ENCODE data around the gene MAST3.
A peak's percentile ranks its signal among the peaks of the same experiment; 100 is the strongest.

Gene MAST3

DNA sequence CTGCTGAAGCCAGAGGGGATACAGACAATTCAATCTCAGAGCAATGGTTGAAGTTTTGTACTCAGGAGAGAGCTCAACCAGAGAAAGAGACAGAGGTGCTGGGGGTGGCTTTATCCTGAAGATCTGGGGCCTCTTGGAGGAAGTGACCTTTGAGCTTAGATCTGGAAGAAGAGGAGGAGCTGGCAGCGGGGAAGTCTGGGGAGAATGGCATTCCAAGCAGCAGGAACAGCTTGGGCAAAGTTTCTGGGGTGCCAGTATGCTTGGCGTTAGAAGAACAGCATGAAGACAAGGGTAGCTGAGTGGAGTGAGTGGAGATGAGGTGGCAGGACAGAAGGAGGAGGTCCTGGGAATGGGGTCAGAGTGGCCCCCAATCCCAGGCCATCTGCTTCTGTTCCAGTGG, 11.3 kb downstream of the MAST3 start:
- Histone ChIP-seq H3K4me3 (ENCODE audit: low read depth, low read length) (no peak overlapping the region), H3K36me3 (ENCODE audit: control insufficient read depth, insufficient read depth, low read length) (no peaks in the 10 kb centered on the region), H3K4me1 (peaks cover 15% of the 10 kb centered on the region), H2AFZ (peak overlapping the region; percentile 89), H3K27me3 (ENCODE audit: control insufficient read depth, insufficient read depth, low read length) (no peaks in the 10 kb centered on the region), H3K27ac (peak overlapping the region; percentile 29), H3K79me2 (no peaks in the 10 kb centered on the region), H3K9me3 (ENCODE audit: control insufficient read depth, low read length) (no peaks in the 10 kb centered on the region), H3K4me2 (ENCODE audit: low read length) (no peak overlapping the region), H3K9ac (no peak overlapping the region)
- TF ChIP-seq, protein P1, sequence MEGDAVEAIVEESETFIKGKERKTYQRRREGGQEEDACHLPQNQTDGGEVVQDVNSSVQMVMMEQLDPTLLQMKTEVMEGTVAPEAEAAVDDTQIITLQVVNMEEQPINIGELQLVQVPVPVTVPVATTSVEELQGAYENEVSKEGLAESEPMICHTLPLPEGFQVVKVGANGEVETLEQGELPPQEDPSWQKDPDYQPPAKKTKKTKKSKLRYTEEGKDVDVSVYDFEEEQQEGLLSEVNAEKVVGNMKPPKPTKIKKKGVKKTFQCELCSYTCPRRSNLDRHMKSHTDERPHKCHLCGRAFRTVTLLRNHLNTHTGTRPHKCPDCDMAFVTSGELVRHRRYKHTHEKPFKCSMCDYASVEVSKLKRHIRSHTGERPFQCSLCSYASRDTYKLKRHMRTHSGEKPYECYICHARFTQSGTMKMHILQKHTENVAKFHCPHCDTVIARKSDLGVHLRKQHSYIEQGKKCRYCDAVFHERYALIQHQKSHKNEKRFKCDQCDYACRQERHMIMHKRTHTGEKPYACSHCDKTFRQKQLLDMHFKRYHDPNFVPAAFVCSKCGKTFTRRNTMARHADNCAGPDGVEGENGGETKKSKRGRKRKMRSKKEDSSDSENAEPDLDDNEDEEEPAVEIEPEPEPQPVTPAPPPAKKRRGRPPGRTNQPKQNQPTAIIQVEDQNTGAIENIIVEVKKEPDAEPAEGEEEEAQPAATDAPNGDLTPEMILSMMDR (IDR thresholded peaks at IDR 0.05) = no peak

DNA sequence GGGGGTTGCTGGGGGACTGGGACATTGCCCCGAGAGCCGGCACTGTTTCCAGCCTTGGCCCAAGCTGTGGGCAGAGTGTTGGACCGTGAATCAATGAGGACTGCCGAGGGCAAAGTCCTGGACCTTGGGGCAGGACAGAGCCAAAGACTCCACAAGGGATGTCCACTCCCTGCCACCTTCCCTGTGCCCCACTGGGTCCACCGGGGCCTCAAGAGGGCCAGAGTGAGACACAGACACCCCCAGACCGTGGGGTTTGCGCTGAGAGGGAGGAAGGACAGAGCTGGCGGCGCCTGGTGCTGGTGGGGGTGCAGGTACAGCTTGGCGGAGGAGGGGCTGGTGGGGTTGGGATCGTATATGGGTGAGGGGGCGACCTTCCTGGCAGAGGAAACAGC, 11.8 kb downstream of the MAST3 start:
- Histone ChIP-seq H3K9ac (no peak overlapping the region), H3K9me3 (ENCODE audit: control insufficient read depth, low read length) (no peaks in the 10 kb centered on the region), H3K4me3 (ENCODE audit: low read depth, low read length) (peak overlapping the region; percentile 64), H3K27ac (peak overlapping the region; percentile 42), H3K27me3 (ENCODE audit: control insufficient read depth, insufficient read depth, low read length) (no peaks in the 10 kb centered on the region), H2AFZ (peak overlapping the region; percentile 89), H3K36me3 (ENCODE audit: control insufficient read depth, insufficient read depth, low read length) (no peaks in the 10 kb centered on the region), H3K4me2 (ENCODE audit: low read length) (peak overlapping the region; percentile 60), H3K4me1 (peaks cover 15% of the 10 kb centered on the region), H3K79me2 (no peaks in the 10 kb centered on the region)
- TF ChIP-seq, protein P1 (IDR thresholded peaks at IDR 0.05) = no peak

DNA sequence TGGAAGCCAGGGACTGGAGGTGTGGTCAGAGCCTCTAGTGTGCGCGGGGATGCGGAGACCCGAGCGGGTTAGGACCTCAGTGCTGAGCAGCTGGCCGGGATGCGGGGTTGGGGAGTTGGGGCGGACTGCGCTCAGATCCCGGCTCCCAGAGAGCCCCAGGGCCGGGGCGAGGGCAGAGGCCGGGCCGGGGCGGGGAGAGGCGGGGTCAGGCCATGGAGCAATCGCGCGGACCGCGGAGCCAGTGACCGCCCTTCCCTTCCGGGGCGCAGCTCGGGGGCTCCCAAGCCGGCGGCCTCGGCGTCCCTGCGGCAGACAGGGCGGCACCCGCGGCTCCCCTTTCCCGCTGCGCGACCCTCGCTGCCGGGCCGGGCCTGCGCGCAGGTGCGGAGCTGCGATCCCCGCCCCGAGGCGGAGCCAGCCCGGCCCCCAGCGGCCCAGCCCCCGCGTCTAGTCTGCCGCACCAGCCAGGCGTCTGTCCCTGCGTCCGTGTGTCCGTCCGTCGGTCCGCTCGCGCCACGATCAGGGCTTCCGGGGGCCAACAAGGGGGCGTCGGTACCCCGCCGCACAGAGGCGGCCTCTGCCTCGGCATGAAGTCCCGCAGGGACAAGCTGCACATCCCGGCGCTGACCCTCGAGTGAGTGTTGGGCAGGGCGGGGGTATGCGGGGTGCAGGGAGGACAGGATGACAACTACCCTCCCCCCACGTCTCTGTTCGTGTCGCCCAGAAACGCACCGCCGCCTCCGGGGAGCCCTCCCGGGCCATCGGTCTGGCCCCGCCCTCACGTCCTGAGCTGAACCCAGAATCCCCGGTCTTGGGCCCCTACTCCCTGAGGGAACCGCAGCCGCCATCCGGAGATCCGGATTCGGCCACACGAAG, 12.4 kb downstream of the MAST3 start:
- no peaks in the 10 kb centered on the region for H3K9me3 ChIP-seq (ENCODE audit: control insufficient read depth, low read length)
- H3K4me3 ChIP-seq (ENCODE audit: low read depth, low read length) = peak overlapping the region; percentile 64
- H3K27ac ChIP-seq = peak overlapping the region; percentile 42
- H3K36me3 ChIP-seq (ENCODE audit: control insufficient read depth, insufficient read depth, low read length) = no peaks in the 10 kb centered on the region
- peak overlapping the region; percentile 89 for H2AFZ ChIP-seq
- TF ChIP-seq, protein P1 (IDR thresholded peaks at IDR 0.05) = no peak
- no peaks in the 10 kb centered on the region for H3K27me3 ChIP-seq (ENCODE audit: control insufficient read depth, insufficient read depth, low read length)
- no peaks in the 10 kb centered on the region for H3K79me2 ChIP-seq
- H3K4me2 ChIP-seq (ENCODE audit: low read length) = peak overlapping the region; percentile 60
- peak overlapping the region; percentile 29 for H3K9ac ChIP-seq
- H3K4me1 ChIP-seq = peaks cover 10% of the 10 kb centered on the region

DNA sequence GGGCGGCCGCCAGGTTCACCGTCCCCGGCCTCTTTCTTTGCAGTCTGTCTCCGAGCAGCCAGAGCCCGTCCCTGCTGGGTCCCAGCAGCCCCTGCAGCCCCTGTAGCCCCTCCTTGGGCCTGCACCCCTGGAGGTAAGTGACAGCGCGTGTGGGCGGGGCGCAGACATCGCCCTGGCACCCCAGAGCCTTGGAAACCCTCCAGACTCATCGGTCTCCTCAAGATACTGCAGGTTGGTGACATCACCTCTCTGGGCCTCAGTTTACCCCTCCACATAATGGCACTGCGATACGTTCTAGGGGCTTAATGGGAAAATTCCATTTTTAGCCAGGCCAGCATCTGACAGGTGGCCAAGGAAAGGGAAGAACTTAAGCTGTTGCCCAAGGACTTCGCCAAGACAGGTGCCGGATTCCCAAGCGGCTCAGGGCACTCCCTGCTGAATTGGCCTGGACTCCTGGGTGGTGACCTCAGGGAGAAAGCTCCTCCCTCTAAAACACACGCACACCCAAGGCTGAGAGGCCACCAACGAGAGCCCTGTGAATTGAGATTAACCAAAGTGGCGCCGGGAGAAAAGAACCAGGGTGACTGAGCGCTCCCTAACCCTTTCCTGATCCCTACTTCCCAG, 13.1 kb downstream of the MAST3 start:
- no peaks in the 10 kb centered on the region for H3K36me3 ChIP-seq (ENCODE audit: control insufficient read depth, insufficient read depth, low read length)

More for the DNA sequence above, 13.1 kb downstream of the MAST3 start:
- Histone ChIP-seq H3K4me3 (ENCODE audit: low read depth, low read length) (peak overlapping the region; percentile 64), H3K9ac (peak overlapping the region; percentile 29), H3K79me2 (no peaks in the 10 kb centered on the region), H3K27ac (no peak overlapping the region), H3K4me1 (peaks cover 9% of the 10 kb centered on the region), H3K4me2 (ENCODE audit: low read length) (peak overlapping the region; percentile 60), H2AFZ (peak overlapping the region; percentile 89), H3K27me3 (ENCODE audit: control insufficient read depth, insufficient read depth, low read length) (no peaks in the 10 kb centered on the region), H3K9me3 (ENCODE audit: control insufficient read depth, low read length) (no peaks in the 10 kb centered on the region)
- TF ChIP-seq, protein P1 (IDR thresholded peaks at IDR 0.05) = no peak

Data from parathyroid adenoma (tissue), 2 donors.